Neural progenitor cell (in vitro differentiated cells): ENCODE data around the gene CARD16.

Experiments used
- CTCF ChIP-seq: fragments of 200-600 bp; sonication (generic); IDR thresholded peaks from 2 replicates; pipeline ENCODE4 v1.5.1; 2017; ENCODE audit warnings: antibody characterized with exemption, mild to moderate bottlenecking
- EZH2 ChIP-seq: fragments of 200-600 bp; sonication (generic); IDR thresholded peaks from 2 replicates; pipeline ENCODE4 v1.6.1; 2017; ENCODE audit warnings: antibody characterized with exemption, mild to moderate bottlenecking, moderate library complexity
- EZH2phosphoT487 ChIP-seq: fragments of 200-600 bp; sonication (generic); IDR thresholded peaks from 2 replicates; pipeline ENCODE4 v1.6.1; 2017; ENCODE audit warnings: antibody characterized with exemption

- TF ChIP-seq CTCF (no peak), EZH2 (no peak), EZH2phosphoT487 (no peak)
Measured at GRCh38 chr11:105003151-105003550, 42.0 kb downstream of the CARD16 start.
